ENCODE measurements around the gene CRYGD.

- TF ChIP-seq CTCF (IDR thresholded peaks at IDR 0.05) (no peak), EZH2phosphoT487 (IDR thresholded peaks at IDR 0.05) (no peak)
Observed at GRCh38 chr2:208128136-208128535, 3.8 kb upstream of the CRYGD start.

All from neural progenitor cell (in vitro differentiated cells).